ENCODE results near the gene FUBP3. TPM values are rescaled to one million over a fixed set of nuclear protein-coding genes. Genes with fewer than 3 reads are reported as not detected.

Gene FUBP3
- total RNA-seq, 4 donors from 2014 or later, result 22.4 to 65.6 (median 38.6) TPM

DNA sequence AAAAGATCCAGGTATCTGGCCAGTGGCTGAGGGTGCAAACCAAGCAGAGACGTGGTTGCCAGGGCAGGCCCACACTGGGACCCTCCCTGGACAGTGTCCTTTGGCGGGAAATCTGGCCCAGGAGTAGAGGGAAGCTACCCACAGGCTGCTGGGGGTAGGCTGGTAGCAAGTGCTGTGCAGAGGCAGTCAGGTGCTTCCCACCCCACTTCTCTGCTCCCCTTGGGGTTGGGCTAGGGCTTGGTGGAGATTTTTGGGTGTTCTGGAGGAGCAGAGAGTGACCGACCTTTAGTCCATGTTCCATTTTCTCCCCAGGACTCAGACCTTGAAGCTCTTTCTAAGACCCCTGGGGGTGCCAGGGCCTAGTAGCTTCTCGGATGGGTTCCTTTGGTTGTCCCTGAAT is 90.6 kb downstream of the FUBP3 start:
- Histone ChIP-seq H3K27me3 (peaks cover 4 to 18% of the 10 kb centered on the region in 2 donors), H3K4me3 (no peak overlapping the region), H3K4me1 (peaks cover 0 to 11% of the 10 kb centered on the region in 2 donors), H3K36me3 (no peaks in the 10 kb centered on the region), H3K27ac (no peak overlapping the region), H3K9me3 (no peaks in the 10 kb centered on the region)
- no peak for TF ChIP-seq CTCF (IDR thresholded peaks at IDR 0.05)
- TF ChIP-seq POLR2A (IDR thresholded peaks at IDR 0.05), result no peak
- no peak for DNase-seq
- intact Hi-C loops (cut with DNase I; ENCODE audit: low total_unique reads), result no loop called here

DNA sequence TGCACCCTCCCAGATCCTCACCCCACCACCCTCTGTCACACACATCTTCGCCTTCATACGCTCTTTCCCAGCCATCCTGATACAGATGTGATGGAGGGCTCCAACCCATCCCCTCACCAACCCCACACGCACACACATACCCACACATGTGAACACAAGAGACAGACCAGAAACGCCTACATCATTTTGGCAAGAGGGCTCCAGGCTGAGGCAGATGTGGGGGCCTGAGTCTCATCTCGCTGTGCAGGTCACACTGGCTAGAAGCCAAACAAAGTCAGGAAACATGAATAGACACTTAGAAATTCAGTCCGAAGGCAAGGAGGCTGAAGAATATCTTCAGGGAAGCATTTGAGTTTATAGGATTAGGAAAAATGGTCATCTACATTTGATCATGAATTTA is 91.3 kb downstream of the FUBP3 start:
- TF ChIP-seq POLR2A (IDR thresholded peaks at IDR 0.05) (no peak), CTCF (IDR thresholded peaks at IDR 0.05) (no peak)
- Histone ChIP-seq H3K36me3 (no peaks in the 10 kb centered on the region), H3K4me1 (peaks cover 0 to 4% of the 10 kb centered on the region in 2 donors), H3K4me3 (no peak overlapping the region), H3K9me3 (no peaks in the 10 kb centered on the region), H3K27ac (no peak overlapping the region), H3K27me3 (peaks cover 4 to 11% of the 10 kb centered on the region in 2 donors)
- intact Hi-C loops (cut with DNase I; ENCODE audit: low total_unique reads), result no loop called here
- no peak for DNase-seq

GRCh38 chr9:130672466-130672865 is 93.1 kb downstream of the FUBP3 start:
- H3K9me3 ChIP-seq, result no peaks in the 10 kb centered on the region
- no peaks in the 10 kb centered on the region for H3K27me3 ChIP-seq
- no peaks in the 10 kb centered on the region for H3K36me3 ChIP-seq
- H3K4me1 ChIP-seq, result no peaks in the 10 kb centered on the region
- TF ChIP-seq POLR2A (IDR thresholded peaks at IDR 0.05), result no peak
- no peak for TF ChIP-seq CTCF (IDR thresholded peaks at IDR 0.05)
- no peak for DNase-seq
- no peak overlapping the region for H3K27ac ChIP-seq
- no peak overlapping the region for H3K4me3 ChIP-seq
- intact Hi-C loops (cut with DNase I; ENCODE audit: low total_unique reads), result no loop called here

- H3K4me1 ChIP-seq, result no peaks in the 10 kb centered on the region
- no peak for TF ChIP-seq CTCF (IDR thresholded peaks at IDR 0.05)
- no peak for TF ChIP-seq POLR2A (IDR thresholded peaks at IDR 0.05)
- intact Hi-C loops (cut with DNase I; ENCODE audit: low total_unique reads), result no loop called here
- no peak for DNase-seq
- no peak overlapping the region for H3K27ac ChIP-seq
- H3K4me3 ChIP-seq, result no peak overlapping the region
- no peaks in the 10 kb centered on the region for H3K27me3 ChIP-seq
- H3K9me3 ChIP-seq, result no peaks in the 10 kb centered on the region
- H3K36me3 ChIP-seq, result no peaks in the 10 kb centered on the region
Measured at GRCh38 chr9:130672933-130673615, 93.7 kb downstream of the FUBP3 start.

DNA sequence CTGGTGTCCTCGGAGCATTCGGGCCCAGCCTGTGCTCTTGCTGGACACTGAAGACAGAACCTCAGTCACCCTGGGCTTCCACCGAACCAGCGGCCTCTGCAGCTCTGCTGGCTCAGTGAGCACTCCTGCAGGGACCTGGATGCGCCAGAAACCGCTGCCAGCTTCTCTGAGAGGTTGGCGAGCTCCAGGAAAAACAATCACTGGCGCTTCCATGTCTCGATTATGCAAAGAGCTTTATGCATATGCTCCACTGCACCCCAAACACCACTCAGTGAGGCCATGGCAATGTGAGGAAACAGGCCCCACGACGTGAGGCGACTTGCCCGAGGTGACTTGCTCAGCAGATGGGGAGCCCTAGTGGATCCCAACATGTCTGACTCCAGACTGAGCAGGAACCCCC is 96.0 kb downstream of the FUBP3 start:
- DNase-seq, result no peak
- no peaks in the 10 kb centered on the region for H3K27me3 ChIP-seq
- no peaks in the 10 kb centered on the region for H3K36me3 ChIP-seq
- H3K27ac ChIP-seq, result no peak overlapping the region
- H3K4me3 ChIP-seq, result no peak overlapping the region
- no peak for TF ChIP-seq CTCF (IDR thresholded peaks at IDR 0.05)
- H3K9me3 ChIP-seq, result no peaks in the 10 kb centered on the region
- intact Hi-C loops (cut with DNase I; ENCODE audit: low total_unique reads), result no loop called here
- no peaks in the 10 kb centered on the region for H3K4me1 ChIP-seq

All from uterus (tissue), 4 donors.